ENCODE data around the gene EXO1.

DNA sequence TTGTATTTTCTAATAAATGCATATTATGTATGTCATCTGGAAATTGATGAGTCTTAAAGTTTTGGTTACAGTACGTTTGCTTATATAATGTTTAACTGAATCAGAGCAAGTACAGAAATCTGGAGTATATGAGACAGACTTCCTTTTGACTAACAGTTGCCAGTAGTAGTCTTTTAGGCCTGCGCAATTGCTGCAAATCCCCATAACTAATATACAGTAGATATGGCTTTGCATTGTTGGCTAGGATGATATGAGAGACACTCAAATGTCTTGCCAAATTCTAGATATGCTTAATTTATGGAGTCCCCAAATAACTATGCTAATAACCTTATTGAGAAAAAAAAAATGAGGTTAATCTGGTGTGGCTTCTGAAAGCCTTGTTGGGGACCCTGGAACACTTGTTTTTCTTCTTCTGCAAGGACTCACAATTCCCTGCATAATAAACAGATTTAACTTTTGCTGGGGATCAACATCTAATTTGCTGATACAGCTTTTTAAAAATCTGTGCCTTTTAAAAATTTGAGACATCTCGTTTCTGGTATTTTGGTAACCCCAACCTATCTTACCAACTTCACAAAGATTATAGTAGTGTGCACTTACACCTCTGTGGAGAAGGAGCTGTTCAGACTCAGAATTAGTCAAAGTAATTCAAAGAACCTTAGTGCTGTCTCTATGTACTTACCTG, 22.9 kb downstream of the EXO1 start:
- TF ChIP-seq, protein P1, sequence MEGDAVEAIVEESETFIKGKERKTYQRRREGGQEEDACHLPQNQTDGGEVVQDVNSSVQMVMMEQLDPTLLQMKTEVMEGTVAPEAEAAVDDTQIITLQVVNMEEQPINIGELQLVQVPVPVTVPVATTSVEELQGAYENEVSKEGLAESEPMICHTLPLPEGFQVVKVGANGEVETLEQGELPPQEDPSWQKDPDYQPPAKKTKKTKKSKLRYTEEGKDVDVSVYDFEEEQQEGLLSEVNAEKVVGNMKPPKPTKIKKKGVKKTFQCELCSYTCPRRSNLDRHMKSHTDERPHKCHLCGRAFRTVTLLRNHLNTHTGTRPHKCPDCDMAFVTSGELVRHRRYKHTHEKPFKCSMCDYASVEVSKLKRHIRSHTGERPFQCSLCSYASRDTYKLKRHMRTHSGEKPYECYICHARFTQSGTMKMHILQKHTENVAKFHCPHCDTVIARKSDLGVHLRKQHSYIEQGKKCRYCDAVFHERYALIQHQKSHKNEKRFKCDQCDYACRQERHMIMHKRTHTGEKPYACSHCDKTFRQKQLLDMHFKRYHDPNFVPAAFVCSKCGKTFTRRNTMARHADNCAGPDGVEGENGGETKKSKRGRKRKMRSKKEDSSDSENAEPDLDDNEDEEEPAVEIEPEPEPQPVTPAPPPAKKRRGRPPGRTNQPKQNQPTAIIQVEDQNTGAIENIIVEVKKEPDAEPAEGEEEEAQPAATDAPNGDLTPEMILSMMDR (IDR thresholded peaks at IDR 0.05) = no peak
- no peak for TF ChIP-seq EP300 (IDR thresholded peaks at IDR 0.05)
- no peak for TF ChIP-seq POLR2A (IDR thresholded peaks at IDR 0.05)

All from ovary (tissue), 3 donors.